ENCODE measurements around the gene CFLAR. TPM values are rescaled to one million over a fixed set of nuclear protein-coding genes. Genes with fewer than 3 reads are reported as not detected.

Gene CFLAR
- total and polyA plus RNA-seq, 12 donors, result 91.5 to 257 (median 203) TPM

DNA sequence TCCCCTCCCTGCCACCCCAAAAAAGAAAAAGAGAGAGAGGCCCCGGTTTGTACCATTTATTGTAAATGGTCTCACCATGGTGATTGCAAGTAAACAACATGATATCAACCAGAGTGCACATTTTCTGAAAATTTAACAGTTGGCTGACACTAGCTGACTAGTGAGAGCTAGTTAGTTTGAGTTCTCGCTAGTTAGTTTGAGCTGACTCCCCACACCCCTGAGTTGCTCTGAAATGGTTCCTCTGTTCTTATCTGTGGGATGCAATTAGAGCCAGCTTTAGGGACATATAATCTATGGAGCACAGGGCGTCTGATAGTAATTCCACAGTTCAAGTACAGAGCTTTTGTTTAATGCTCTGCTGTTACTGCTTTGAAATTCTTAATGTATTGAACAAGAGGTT is 80.0 kb downstream of the CFLAR start:
- Histone ChIP-seq H3K9me3 (no peaks in the 10 kb centered on the region), H3K4me3 (no peak overlapping the region), H3K27ac (peak overlapping the region in 2 of 10 donors; percentile 1 to 72), H3K27me3 (no peaks in the 10 kb centered on the region), H3K4me1 (peaks cover 0 to 70% (median 38%) of the 10 kb centered on the region in 9 donors), H3K36me3 (peaks cover 0 to 77% (median 0%) of the 10 kb centered on the region in 9 donors)
- ATAC-seq (no peak), DNase-seq (no peak)
- no peak for TF ChIP-seq CTCF (IDR thresholded peaks at IDR 0.05)
- intact Hi-C loops (cut with DNase I), result no loop called here
- WGBS, 2 donors, result 62 to 66% methylated on average over 3 of the region's 3 CpGs

DNA sequence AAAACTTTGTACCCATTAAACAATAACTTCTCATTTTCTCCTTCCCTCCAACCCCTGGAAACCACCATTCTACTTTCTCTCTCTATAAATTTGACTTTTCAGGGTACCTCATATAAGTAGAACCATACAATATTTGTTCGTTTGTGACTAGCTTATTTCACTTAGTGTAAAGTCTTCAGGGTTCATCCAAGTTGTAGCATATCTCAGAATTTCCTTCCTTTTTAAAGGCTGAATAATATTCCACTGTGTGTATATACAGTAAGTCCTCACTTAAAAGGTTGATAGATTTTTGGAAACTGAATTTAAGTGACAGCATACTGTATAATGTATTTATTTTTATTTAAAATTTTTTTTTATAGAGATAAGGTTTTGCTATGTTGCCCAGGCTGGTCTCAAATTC is 80.8 kb downstream of the CFLAR start:
- ATAC-seq (no peak), DNase-seq (no peak)
- Histone ChIP-seq H3K4me3 (no peak overlapping the region), H3K27me3 (no peaks in the 10 kb centered on the region), H3K4me1 (peaks cover 0 to 65% (median 33%) of the 10 kb centered on the region in 9 donors), H3K9me3 (no peaks in the 10 kb centered on the region), H3K27ac (no peak overlapping the region), H3K36me3 (peaks cover 0 to 84% (median 0%) of the 10 kb centered on the region in 9 donors)
- intact Hi-C loops (cut with DNase I), result no loop called here
- TF ChIP-seq CTCF (IDR thresholded peaks at IDR 0.05), result no peak
- WGBS, 2 donors, result 96 to 97% methylated on average over 1 of the region's 1 CpG

GRCh38 chr2:201197781-201198180 is 81.8 kb downstream of the CFLAR start:
- no peaks in the 10 kb centered on the region for H3K27me3 ChIP-seq
- no peak overlapping the region for H3K4me3 ChIP-seq
- H3K9me3 ChIP-seq, result no peaks in the 10 kb centered on the region
- intact Hi-C loops (cut with DNase I), result no loop called here
- ATAC-seq (no peak), DNase-seq (no peak)
- peaks cover 0 to 58% (median 30%) of the 10 kb centered on the region in 9 donors for H3K4me1 ChIP-seq
- TF ChIP-seq CTCF (IDR thresholded peaks at IDR 0.05), result no peak
- 61 to 62% methylated on average over 4 of the region's 4 CpGs for WGBS, 2 donors
- H3K36me3 ChIP-seq, result peaks cover 0 to 85% (median 0%) of the 10 kb centered on the region in 9 donors
- no peak overlapping the region for H3K27ac ChIP-seq

DNA sequence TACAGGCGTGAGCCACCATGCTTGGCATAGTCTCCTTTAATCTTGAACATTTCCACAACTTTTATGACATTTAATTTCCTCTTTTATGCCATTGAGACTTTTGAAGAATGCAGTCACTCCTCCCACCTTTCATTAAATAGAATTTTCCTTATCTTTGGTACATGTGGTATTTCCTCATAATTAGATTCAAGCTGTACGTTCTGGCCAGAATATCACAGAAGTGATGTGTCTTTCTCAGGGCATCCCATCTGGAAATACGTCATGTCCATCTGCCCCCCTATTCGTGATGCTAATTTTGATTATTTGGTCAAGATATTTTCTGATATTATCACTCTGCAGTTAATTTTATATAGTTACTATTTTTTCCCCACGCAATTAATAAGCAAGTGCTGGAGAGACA is 83.9 kb downstream of the CFLAR start:
- H3K36me3 ChIP-seq, result peaks cover 0 to 82% (median 0%) of the 10 kb centered on the region in 9 donors
- H3K27me3 ChIP-seq, result no peaks in the 10 kb centered on the region
- intact Hi-C loops (cut with DNase I), result loop anchor here in 1 of 10 donors (1.0 kb wide), 1 partner anchor 9 kb away; no protein-coding TSS in a partner anchor
- H3K4me3 ChIP-seq, result no peak overlapping the region
- no peak for TF ChIP-seq CTCF (IDR thresholded peaks at IDR 0.05)
- H3K4me1 ChIP-seq, result peaks cover 0 to 37% (median 17%) of the 10 kb centered on the region in 9 donors
- no peak overlapping the region for H3K27ac ChIP-seq
- ATAC-seq (no peak), DNase-seq (no peak)
- H3K9me3 ChIP-seq, result no peaks in the 10 kb centered on the region
- WGBS, 2 donors, result 67 to 73% methylated on average over 5 of the region's 5 CpGs

Data from heart right ventricle (tissue), 16 donors.